HCT116 (cell line): Measurements from ENCODE around the gene CD300LB. TPM values are rescaled to one million over a fixed set of nuclear protein-coding genes. Genes with fewer than 3 reads are reported as not detected.

Source experiments
- ATAC-seq: fragments of 200-7000 bp; cut with Tn5 transposase; 2 replicates; pipeline ENCODE4 v1.9.1; 2020; ENCODE audit warnings: mild to moderate bottlenecking, moderate library complexity
- BruUV-seq: library from RNA; stranded (reverse); fragments of 400-500 nt; replicated peaks from 2 replicates; lab custom pipeline; 2021; lab: Mats Ljungman, UMichigan
- CTCF ChIA-PET: fragments of 300-600 bp; sonication (Branson Sonifier 250); formaldehyde crosslinking; loops from one replicate; lab custom pipeline; 2021; ENCODE audit warnings: antibody characterized with exemption; lab: Charles Lee
- POLR2A ChIA-PET: fragments of 300-600, 350-600 bp; sonication (Branson Sonifier 250); formaldehyde crosslinking; loops from one replicate; lab custom pipeline; 2021; ENCODE audit warnings: antibody characterized with exemption; lab: Charles Lee
- RAD21 ChIA-PET, 2 experiments: fragments of 300-600 bp; sonication (Branson Sonifier 250); formaldehyde crosslinking; loops; one replicate each; lab custom pipeline; 2023; ENCODE audit warnings: low total read pairs in 2 of 2; ENCODE audit not compliant: uncharacterized antibody in 2 of 2, unreplicated experiment in 2 of 2, low non-redundant PET in 1 of 2; lab: Charles Lee
- DNase-seq: peaks from one replicate; pipeline ENCODE4 v3.0.0-alpha.2; 2010; ENCODE audit warnings: low read depth, low spot score
- H2AFZ ChIP-seq: fragments of 200-600 bp; shearing (Covaris generic), sonication (generic); 2 replicates; pipeline ENCODE4 v1.6.1; 2017; ENCODE audit warnings: low read depth, mixed run types, mixed read lengths, antibody characterized with exemption, low read length; ENCODE audit not compliant: poor library complexity, severe bottlenecking
- H3K27ac ChIP-seq: 2 replicates; pipeline ENCODE4 v1.5.1; 2012; ENCODE audit warnings: low read depth, low read length
- H3K27me3 ChIP-seq: fragments of 200-600 bp; sonication (generic); 2 replicates; pipeline ENCODE4 v1.6.1; 2016; ENCODE audit warnings: mixed run types, low read length, mixed read lengths; ENCODE audit not compliant: insufficient read depth
- H3K36me3 ChIP-seq, 2 experiments: fragments of 200-500 bp in 1 of 2; fragments of 200-600 bp in 1 of 2; sonication (Bioruptor generic) in 1 of 2; sonication (generic) in 1 of 2; 2 replicates each; pipeline versions ENCODE4 v1.5.1 to v1.6.1; 2014 to 2016; ENCODE audit warnings: low read length in 2 of 2, inconsistent platforms in 1 of 2, mixed read lengths in 1 of 2, mixed run types in 1 of 2; ENCODE audit not compliant: insufficient read depth in 2 of 2, control insufficient read depth in 1 of 2
- H3K4me1 ChIP-seq, 2 experiments: fragments of 200-600 bp in 1 of 2; sonication (generic) in 1 of 2; 2 replicates each; pipeline versions ENCODE4 v1.5.1 to v1.6.1; 2012 to 2017; ENCODE audit warnings: low read length in 2 of 2, inconsistent platforms in 1 of 2, mild to moderate bottlenecking in 1 of 2, mixed read lengths in 1 of 2, mixed run types in 1 of 2, moderate library complexity in 1 of 2; ENCODE audit not compliant: insufficient read depth in 2 of 2, control insufficient read depth in 1 of 2
- H3K4me2 ChIP-seq: fragments of 200-600 bp; sonication (generic); 2 replicates; pipeline ENCODE4 v1.6.1; 2017; ENCODE audit warnings: mixed run types, low read length, mixed read lengths
- H3K4me3 ChIP-seq, 2 experiments: fragments of 200-600 bp in 1 of 2; sonication (generic) in 1 of 2; replicated peaks in 1 of 2; 2 replicates each; pipeline ENCODE4 v1.5.1; 2011 to 2016; ENCODE audit warnings: low read length in 2 of 2, control low read depth in 1 of 2, low read depth in 1 of 2, mild to moderate bottlenecking in 1 of 2, mixed read lengths in 1 of 2, mixed run types in 1 of 2
- H3K79me2 ChIP-seq: fragments of 200-600 bp; sonication (generic); 2 replicates; pipeline ENCODE4 v1.6.1; 2017; ENCODE audit warnings: mild to moderate bottlenecking, mixed run types, low read length, moderate library complexity, mixed read lengths; ENCODE audit not compliant: insufficient read depth
- H3K9ac ChIP-seq: fragments of 200-600 bp; sonication (generic); 2 replicates; pipeline ENCODE4 v1.6.1; 2016; ENCODE audit warnings: low read length, mixed read lengths
- H3K9me2 ChIP-seq: fragments of 200-600 bp; sonication (generic), shearing (Covaris generic); 2 replicates; pipeline ENCODE4 v1.6.1; 2017; ENCODE audit warnings: mixed run types, mild to moderate bottlenecking, moderate library complexity; ENCODE audit not compliant: insufficient read depth
- H3K9me3 ChIP-seq, 2 experiments: fragments of 200-500 bp in 1 of 2; fragments of 200-600 bp in 1 of 2; sonication (Bioruptor generic) in 1 of 2; sonication (generic) in 1 of 2; 2 replicates each; pipeline ENCODE4 v1.6.1; 2014 to 2017; ENCODE audit warnings: low read length in 2 of 2, mixed read lengths in 2 of 2, inconsistent platforms in 1 of 2, low read depth in 1 of 2, mild to moderate bottlenecking in 1 of 2, mixed run types in 1 of 2, moderate library complexity in 1 of 2; ENCODE audit not compliant: control insufficient read depth in 1 of 2, insufficient read depth in 1 of 2
- H4K20me1 ChIP-seq: fragments of 200-600 bp; sonication (generic), shearing (Covaris generic); 2 replicates; pipeline ENCODE4 v1.6.1; 2017; ENCODE audit warnings: mixed run types, mild to moderate bottlenecking, moderate library complexity; ENCODE audit not compliant: insufficient read depth
- CTCF ChIP-seq, 3 experiments: fragments of 200-600 bp in 1 of 3; sonication (generic) in 1 of 3; IDR thresholded peaks in 2 of 3; conservative IDR thresholded peaks in 1 of 3; 2 replicates each; pipeline ENCODE4 v1.5.1; 2012 to 2017; ENCODE audit warnings: low read depth in 2 of 3, low read length in 2 of 3, antibody characterized with exemption in 1 of 3, borderline replicate concordance in 1 of 3, control low read depth in 1 of 3, mild to moderate bottlenecking in 1 of 3, mixed read lengths in 1 of 3, mixed run types in 1 of 3, moderate library complexity in 1 of 3; ENCODE audit not compliant: insufficient read depth in 1 of 3
- ELF1 ChIP-seq: IDR thresholded peaks from 2 replicates; pipeline ENCODE4 v1.6.1; 2012; ENCODE audit warnings: low read depth, borderline replicate concordance
- POLR2AphosphoS5 ChIP-seq: IDR thresholded peaks from 2 replicates; pipeline ENCODE4 v1.6.1; 2011; ENCODE audit warnings: mild to moderate bottlenecking, low read depth, low read length, moderate library complexity
- RAD21 ChIP-seq: IDR thresholded peaks from 2 replicates; pipeline ENCODE4 v1.6.1; 2012; ENCODE audit warnings: low read depth, mild to moderate bottlenecking
- SIN3A ChIP-seq: IDR thresholded peaks from 2 replicates; pipeline ENCODE4 v1.6.1; 2012; ENCODE audit warnings: low read depth
- TCF7L2 ChIP-seq: IDR thresholded peaks from 2 replicates; pipeline ENCODE4 v1.7.0; 2011; ENCODE audit warnings: borderline replicate concordance, inconsistent platforms; ENCODE audit not compliant: insufficient read depth, insufficient read length; ENCODE audit errors: extremely low read depth
- intact Hi-C: fragments of 100-400 bp; cut with micrococcal nuclease; formaldehyde crosslinking; loops from 2 replicates; pipeline ENCODE4 v1.10.0; 2022
- total RNA-seq: library from RNA; stranded (reverse); gene quantifications from one replicate; pipeline ENCODE4 v1.2.1, GENCODE V29; 2021; ENCODE audit not compliant: unreplicated experiment

CD300LB gene
- total RNA-seq, 1 experiment from 2014 or later: not detected

- CTCF ChIA-PET: interaction anchor here (0.6 to 1.4 kb wide), 3 partner anchors 39 to 159 kb away, joined by 3 read pairs; no protein-coding TSS in a partner anchor
These were observed 4.2 kb downstream of the CD300LB start for GRCh38 chr17:74527081-74527480.

More at GRCh38 chr17:74527081-74527480, 4.2 kb downstream of the CD300LB start:
- Histone ChIP-seq H3K4me1 (no peaks in the 10 kb centered on the region), H3K9me3 (no peaks in the 10 kb centered on the region), H2AFZ (no peak overlapping the region), H3K27me3 (peaks cover 75% of the 10 kb centered on the region), H3K36me3 (no peaks in the 10 kb centered on the region), H3K79me2 (no peaks in the 10 kb centered on the region), H3K9me2 (no peaks in the 10 kb centered on the region), H3K4me2 (no peak overlapping the region), H3K4me3 (no peak overlapping the region), H3K27ac (no peak overlapping the region), H3K9ac (no peak overlapping the region), H4K20me1 (no peaks in the 10 kb centered on the region)
- intact Hi-C loops: no loop called here
- TF ChIP-seq ELF1 (no peak), POLR2AphosphoS5 (no peak), RAD21 (no peak), TCF7L2 (no peak), CTCF (IDR thresholded peaks at IDR 0.05 in 2 of 3, conservative IDR thresholded peaks at IDR 0.05 in 1 of 3; ENCODE audit: borderline replicate concordance in 1 of 3, insufficient read depth in 1 of 3, low read depth in 2 of 3, low read length in 2 of 3) (no peak), SIN3A (no peak)
- POLR2A ChIA-PET: interaction anchor here (1.3 kb wide), 1 partner anchor 42 kb away, joined by 3 read pairs; no protein-coding TSS in a partner anchor
- RAD21 ChIA-PET: no interaction called here
- no peak for ATAC-seq
- BruUV-seq: no TSS peak
- DNase-seq: no peak
